Loucy (cell line): ENCODE data around the gene SLC43A3.

ENCODE experiments used
- H2AFZ ChIP-seq: fragments of 200-600 bp; sonication (generic); 2 replicates; pipeline ENCODE4 v1.6.0; 2016; ENCODE audit warnings: antibody characterized with exemption, mild to moderate bottlenecking, low read length, moderate library complexity
- H3F3A ChIP-seq: fragments of 200-600 bp; 2 replicates; pipeline ENCODE4 v1.6.0; 2016; ENCODE audit warnings: antibody characterized with exemption, low read depth, mild to moderate bottlenecking
- H3K27me3 ChIP-seq: fragments of 200-600 bp; sonication (generic); 2 replicates; pipeline ENCODE4 v1.6.1; 2014; ENCODE audit warnings: low read length, mild to moderate bottlenecking; ENCODE audit not compliant: insufficient read depth, poor library complexity, severe bottlenecking
- H3K36me3 ChIP-seq: fragments of 200-600 bp; sonication (generic); 2 replicates; pipeline ENCODE4 v1.6.1; 2016; ENCODE audit warnings: low read length; ENCODE audit not compliant: insufficient read depth
- H3K4me1 ChIP-seq: fragments of 200-600 bp; sonication (generic); 2 replicates; pipeline ENCODE4 v1.5.1; 2014; ENCODE audit warnings: low read length, mild to moderate bottlenecking; ENCODE audit not compliant: insufficient read depth, poor library complexity, severe bottlenecking
- H3K4me2 ChIP-seq: fragments of 200-600 bp; sonication (generic); 2 replicates; pipeline ENCODE4 v1.6.0; 2014; ENCODE audit warnings: antibody characterized with exemption, low read length, low read depth, mild to moderate bottlenecking; ENCODE audit not compliant: poor library complexity, severe bottlenecking
- H3K4me3 ChIP-seq: fragments of 200-600 bp; sonication (generic); 2 replicates; pipeline ENCODE4 v1.5.1; 2014; ENCODE audit warnings: low read length, mild to moderate bottlenecking, mixed read lengths; ENCODE audit not compliant: poor library complexity, severe bottlenecking
- H3K79me2 ChIP-seq: fragments of 200-600 bp; sonication (generic); 2 replicates; pipeline ENCODE4 v1.6.1; 2014; ENCODE audit warnings: low read length; ENCODE audit not compliant: insufficient read depth
- H3K9ac ChIP-seq: fragments of 200-600 bp; sonication (generic); 2 replicates; pipeline ENCODE4 v1.6.0; 2014; ENCODE audit warnings: mild to moderate bottlenecking, low read depth, low read length, moderate library complexity; ENCODE audit not compliant: poor library complexity, severe bottlenecking
- H3K9me2 ChIP-seq: fragments of 200-600 bp; sonication (generic); replicated peaks from 2 replicates; pipeline ENCODE4 v1.6.1; 2016; ENCODE audit warnings: low read depth, low read length, mixed read lengths
- H3K9me3 ChIP-seq: fragments of 200-600 bp; sonication (generic); 2 replicates; pipeline ENCODE4 v1.6.1; 2014; ENCODE audit warnings: mild to moderate bottlenecking, antibody characterized with exemption, low read length, low read depth; ENCODE audit not compliant: insufficient read depth
- H4K20me1 ChIP-seq: fragments of 200-600 bp; sonication (generic); 2 replicates; pipeline ENCODE4 v1.6.0; 2014; ENCODE audit warnings: antibody characterized with exemption, low read length, mild to moderate bottlenecking; ENCODE audit not compliant: insufficient read depth, poor library complexity, severe bottlenecking
- CTCF ChIP-seq: fragments of 200-600 bp; sonication (generic); conservative IDR thresholded peaks from 2 replicates; pipeline ENCODE4 v1.5.1; 2014; ENCODE audit warnings: mild to moderate bottlenecking, antibody characterized with exemption, low read length
- EZH2phosphoT487 ChIP-seq: fragments of 200-600 bp; IDR thresholded peaks from 2 replicates; pipeline ENCODE4 v1.6.1; 2018; ENCODE audit warnings: antibody characterized with exemption, mild to moderate bottlenecking, moderate library complexity, borderline replicate concordance

Gene SLC43A3

GRCh38 chr11:57399972-57400578 lies 26.8 kb downstream of the SLC43A3 start:
- Histone ChIP-seq H3K9ac (no peak overlapping the region), H3K9me3 (no peaks in the 10 kb centered on the region), H2AFZ (no peak overlapping the region), H3K4me3 (no peak overlapping the region), H4K20me1 (no peaks in the 10 kb centered on the region), H3K36me3 (peaks cover 3% of the 10 kb centered on the region; the same call in 1 of the 2 replicates), H3K4me2 (no peak overlapping the region), H3K4me1 (peaks cover 6% of the 10 kb centered on the region), H3K79me2 (no peaks in the 10 kb centered on the region), H3F3A (no peaks in the 10 kb centered on the region), H3K27me3 (no peaks in the 10 kb centered on the region), H3K9me2 (no peaks in the 10 kb centered on the region)
- TF ChIP-seq CTCF (no peak), EZH2phosphoT487 (no peak)

GRCh38 chr11:57399221-57399620 lies 27.7 kb downstream of the SLC43A3 start:
- peaks cover 10% of the 10 kb centered on the region for H3K4me1 ChIP-seq
- H4K20me1 ChIP-seq, result no peaks in the 10 kb centered on the region
- TF ChIP-seq EZH2phosphoT487 (no peak), CTCF (no peak)
- H3K79me2 ChIP-seq, result no peaks in the 10 kb centered on the region
- no peak overlapping the region for H3K9ac ChIP-seq
- H3K36me3 ChIP-seq, result no peaks in the 10 kb centered on the region; the same call in 1 of the 2 replicates
- H2AFZ ChIP-seq, result no peak overlapping the region
- no peaks in the 10 kb centered on the region for H3K9me2 ChIP-seq
- no peak overlapping the region for H3K4me2 ChIP-seq
- no peaks in the 10 kb centered on the region for H3K27me3 ChIP-seq
- H3F3A ChIP-seq, result no peaks in the 10 kb centered on the region
- no peak overlapping the region for H3K4me3 ChIP-seq
- H3K9me3 ChIP-seq, result no peaks in the 10 kb centered on the region

- H3K4me3 ChIP-seq, result no peak overlapping the region
- H3K4me1 ChIP-seq, result peaks cover 10% of the 10 kb centered on the region
- no peaks in the 10 kb centered on the region for H3K79me2 ChIP-seq
- no peak overlapping the region for H3K4me2 ChIP-seq
- H3K9me2 ChIP-seq, result no peaks in the 10 kb centered on the region
- no peaks in the 10 kb centered on the region for H3K9me3 ChIP-seq
- H2AFZ ChIP-seq, result no peak overlapping the region
- no peaks in the 10 kb centered on the region for H4K20me1 ChIP-seq
- no peaks in the 10 kb centered on the region for H3K36me3 ChIP-seq
- no peaks in the 10 kb centered on the region for H3F3A ChIP-seq
- no peaks in the 10 kb centered on the region for H3K27me3 ChIP-seq
- no peak for TF ChIP-seq CTCF
- H3K9ac ChIP-seq, result no peak overlapping the region
These were observed 29.4 kb downstream of the SLC43A3 start for GRCh38 chr11:57397394-57397990.
